Upper lobe of right lung (tissue), 1 donor: ENCODE measurements around the gene ATG101. TPM values are rescaled to one million over a fixed set of nuclear protein-coding genes. Genes with fewer than 3 reads are reported as not detected.

Experiments
- ATAC-seq: fragments of 200-7000 bp; cut with Tn5 transposase; one replicate; pipeline ENCODE4 v1.9.1; 2020; ENCODE audit warnings: mild to moderate bottlenecking, moderate library complexity
- DNase-seq: peaks from one replicate; pipeline ENCODE4 v3.0.0-alpha.2; 2020
- H3K27ac ChIP-seq: fragments of 200-600 bp; one replicate; pipeline ENCODE4 v1.8.0; 2022
- H3K27me3 ChIP-seq: fragments of 200-600 bp; one replicate; pipeline ENCODE4 v1.8.0; 2022; ENCODE audit warnings: mild to moderate bottlenecking
- H3K36me3 ChIP-seq: fragments of 200-600 bp; one replicate; pipeline ENCODE4 v1.8.0; 2022
- H3K4me1 ChIP-seq: fragments of 200-600 bp; one replicate; pipeline ENCODE4 v1.8.0; 2022
- H3K4me3 ChIP-seq: fragments of 200-600 bp; one replicate; pipeline ENCODE4 v1.8.0; 2022; ENCODE audit warnings: mild to moderate bottlenecking
- H3K9me3 ChIP-seq: fragments of 200-600 bp; one replicate; pipeline ENCODE4 v1.8.0; 2022
- intact Hi-C: fragments of 100-400 bp; cut with DNase I; formaldehyde crosslinking; loops from one replicate; pipeline ENCODE4 v1.11.0; 2022
- total RNA-seq: library from RNA; stranded (reverse); fragmentation: NEBNext Ultra II Directional; extraction: Animal tissue kit (Norgen Biotek cat#: 25700); gene quantifications from one replicate; pipeline ENCODE4 v1.2.1, GENCODE V29; 2021
- TF ChIP-seq, protein P1 (sequence below): fragments of 200-600 bp; IDR thresholded peaks from one replicate; pipeline ENCODE4 v1.8.0; 2022; ENCODE audit warnings: antibody characterized with exemption
- donor health status: DM: no; HTN: yes; CAD: no; lungs with severe emphysema.

ATG101 gene
- total RNA-seq, 1 donor from 2014 or later: 37.3 TPM

DNA sequence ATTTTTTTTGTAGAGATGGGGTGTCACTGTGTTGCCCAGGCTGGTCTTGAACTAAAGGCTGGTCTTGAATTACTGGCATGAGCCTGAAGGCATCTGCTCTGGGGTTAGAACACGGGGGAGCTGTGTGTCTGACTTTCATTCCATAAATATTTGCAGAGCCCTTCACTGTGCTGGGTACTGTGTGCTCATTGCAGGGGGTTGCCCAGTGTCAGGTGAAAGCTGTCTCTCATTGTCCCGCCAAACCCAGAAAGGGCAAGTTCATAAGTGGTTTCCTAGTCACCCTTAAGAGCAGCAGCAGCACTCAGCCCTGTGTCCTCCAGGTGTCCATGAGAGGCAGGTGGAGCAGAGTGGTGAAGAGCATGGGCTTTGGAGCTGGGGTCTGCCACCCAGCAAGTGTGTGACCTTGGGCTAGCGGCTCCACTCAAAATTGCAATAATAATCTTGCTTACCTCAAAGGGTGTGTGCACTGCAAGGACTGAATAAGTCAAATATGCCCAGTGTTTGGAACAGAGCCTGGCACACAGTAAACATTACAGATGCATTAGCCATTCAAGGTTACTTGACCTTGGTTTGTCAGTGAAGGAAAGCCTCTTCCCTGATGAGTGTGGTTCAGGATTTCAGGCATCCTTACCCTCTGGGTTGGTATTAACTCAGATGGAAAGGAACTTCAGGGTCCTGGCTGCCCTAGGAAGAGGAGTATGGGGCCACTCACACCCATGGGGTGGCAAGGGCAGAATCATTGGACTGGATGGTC, 5.4 kb downstream of the ATG101 start:
- peaks cover 47% of the 10 kb centered on the region for H3K36me3 ChIP-seq
- TF ChIP-seq, protein P1, sequence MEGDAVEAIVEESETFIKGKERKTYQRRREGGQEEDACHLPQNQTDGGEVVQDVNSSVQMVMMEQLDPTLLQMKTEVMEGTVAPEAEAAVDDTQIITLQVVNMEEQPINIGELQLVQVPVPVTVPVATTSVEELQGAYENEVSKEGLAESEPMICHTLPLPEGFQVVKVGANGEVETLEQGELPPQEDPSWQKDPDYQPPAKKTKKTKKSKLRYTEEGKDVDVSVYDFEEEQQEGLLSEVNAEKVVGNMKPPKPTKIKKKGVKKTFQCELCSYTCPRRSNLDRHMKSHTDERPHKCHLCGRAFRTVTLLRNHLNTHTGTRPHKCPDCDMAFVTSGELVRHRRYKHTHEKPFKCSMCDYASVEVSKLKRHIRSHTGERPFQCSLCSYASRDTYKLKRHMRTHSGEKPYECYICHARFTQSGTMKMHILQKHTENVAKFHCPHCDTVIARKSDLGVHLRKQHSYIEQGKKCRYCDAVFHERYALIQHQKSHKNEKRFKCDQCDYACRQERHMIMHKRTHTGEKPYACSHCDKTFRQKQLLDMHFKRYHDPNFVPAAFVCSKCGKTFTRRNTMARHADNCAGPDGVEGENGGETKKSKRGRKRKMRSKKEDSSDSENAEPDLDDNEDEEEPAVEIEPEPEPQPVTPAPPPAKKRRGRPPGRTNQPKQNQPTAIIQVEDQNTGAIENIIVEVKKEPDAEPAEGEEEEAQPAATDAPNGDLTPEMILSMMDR: no peak
- ATAC-seq (peak; percentile 42), DNase-seq (peak; percentile 51)
- no peaks in the 10 kb centered on the region for H3K9me3 ChIP-seq
- peaks cover 12% of the 10 kb centered on the region for H3K4me1 ChIP-seq
- H3K4me3 ChIP-seq: no peak overlapping the region
- intact Hi-C loops: no loop called here
- no peaks in the 10 kb centered on the region for H3K27me3 ChIP-seq
- H3K27ac ChIP-seq: no peak overlapping the region

DNA sequence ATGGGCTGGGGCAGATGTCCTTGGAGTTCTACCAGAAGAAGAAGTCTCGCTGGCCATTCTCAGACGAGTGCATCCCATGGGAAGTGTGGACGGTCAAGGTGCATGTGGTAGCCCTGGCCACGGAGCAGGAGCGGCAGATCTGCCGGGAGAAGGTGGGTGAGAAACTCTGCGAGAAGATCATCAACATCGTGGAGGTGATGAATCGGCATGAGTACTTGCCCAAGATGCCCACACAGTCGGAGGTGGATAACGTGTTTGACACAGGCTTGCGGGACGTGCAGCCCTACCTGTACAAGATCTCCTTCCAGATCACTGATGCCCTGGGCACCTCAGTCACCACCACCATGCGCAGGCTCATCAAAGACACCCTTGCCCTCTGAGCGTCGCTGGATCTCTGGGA, 7.0 kb downstream of the ATG101 start:
- ATAC-seq (no peak), DNase-seq (peak; percentile 53)
- intact Hi-C loops: no loop called here
- no peaks in the 10 kb centered on the region for H3K9me3 ChIP-seq
- H3K4me3 ChIP-seq: no peak overlapping the region
- peaks cover 11% of the 10 kb centered on the region for H3K4me1 ChIP-seq
- H3K27ac ChIP-seq: no peak overlapping the region
- H3K27me3 ChIP-seq: no peaks in the 10 kb centered on the region
- peaks cover 47% of the 10 kb centered on the region for H3K36me3 ChIP-seq
- TF ChIP-seq, protein P1: no peak

DNA sequence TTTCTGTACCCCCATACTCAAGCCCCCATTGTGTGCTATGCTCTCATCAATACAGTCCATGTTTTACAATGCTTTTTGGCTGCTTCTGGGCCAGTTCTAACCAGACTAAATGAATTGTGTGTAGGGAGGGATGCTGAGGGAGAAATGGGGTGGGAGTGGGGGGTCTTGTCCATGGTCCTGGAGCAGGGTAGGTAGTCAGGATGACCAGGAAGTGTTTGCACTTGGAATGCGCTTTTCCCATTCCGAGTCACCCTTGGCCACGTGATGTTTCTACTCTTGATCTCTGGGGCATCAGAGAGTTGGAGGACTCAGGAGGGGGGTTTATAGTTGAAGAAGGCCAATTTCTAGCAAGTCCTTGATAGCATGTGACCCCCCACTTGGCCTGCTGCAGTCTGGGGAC, 8.5 kb downstream of the ATG101 start:
- peaks cover 39% of the 10 kb centered on the region for H3K36me3 ChIP-seq
- H3K27me3 ChIP-seq: no peaks in the 10 kb centered on the region
- no peak for ATAC-seq
- H3K27ac ChIP-seq: no peak overlapping the region
- H3K4me1 ChIP-seq: peaks cover 21% of the 10 kb centered on the region
- intact Hi-C loops: no loop called here
- no peak for DNase-seq
- H3K4me3 ChIP-seq: no peak overlapping the region
- TF ChIP-seq, protein P1: no peak
- no peaks in the 10 kb centered on the region for H3K9me3 ChIP-seq

DNA sequence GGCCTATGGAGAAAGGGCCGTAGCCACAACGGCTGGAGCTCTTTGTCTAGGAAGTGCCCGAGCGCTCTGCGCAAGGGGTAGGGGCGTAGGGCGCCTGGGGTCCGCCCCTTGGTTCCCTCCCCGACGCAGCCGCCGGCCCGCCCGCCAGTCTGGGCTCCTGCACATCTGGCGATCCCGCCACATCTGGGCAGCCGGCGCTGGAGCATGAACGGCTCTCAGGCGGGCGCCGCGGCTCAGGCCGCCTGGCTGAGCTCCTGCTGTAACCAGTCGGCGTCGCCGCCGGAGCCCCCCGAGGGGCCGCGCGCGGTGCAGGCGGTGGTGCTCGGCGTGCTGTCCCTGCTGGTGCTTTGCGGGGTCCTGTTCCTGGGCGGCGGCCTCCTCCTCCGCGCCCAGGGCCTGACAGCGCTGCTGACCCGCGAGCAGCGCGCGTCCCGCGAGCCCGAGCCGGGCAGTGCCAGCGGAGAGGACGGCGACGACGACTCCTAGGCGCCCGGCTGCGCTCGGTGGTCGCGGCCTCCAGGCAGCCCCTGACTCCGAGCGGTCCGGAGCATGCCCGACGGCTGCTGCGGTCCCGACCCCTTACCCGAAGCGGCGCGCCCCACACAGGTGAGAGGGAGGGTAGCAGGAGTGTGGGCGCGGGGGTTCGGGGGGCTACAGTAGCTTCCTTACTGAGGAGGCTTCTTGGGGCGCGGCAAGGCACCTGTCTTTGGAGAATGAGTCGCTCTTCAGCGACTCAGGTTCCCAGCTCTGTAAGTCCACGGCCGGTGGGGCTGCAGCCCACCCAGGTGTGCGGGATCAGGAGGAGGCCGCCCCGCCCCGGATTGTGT, 10.0 kb downstream of the ATG101 start, which contains the start of gene SMIM41:
Gene SMIM41 (plus strand): TSS at position 129 of the 827 bp plus-strand sequence. CDS start 76 bp downstream, at position 205.
- Histone ChIP-seq H3K4me1 (peaks cover 25% of the 10 kb centered on the region), H3K9me3 (no peaks in the 10 kb centered on the region), H3K27me3 (no peaks in the 10 kb centered on the region), H3K36me3 (peaks cover 29% of the 10 kb centered on the region), H3K27ac (peak within 1 kb of the TSS; percentile 83), H3K4me3 (peak within 1 kb of the TSS; percentile 48)
- intact Hi-C loops: no loop called here
- DNase-seq: peak; percentile 71
- ATAC-seq: peak; percentile 2
- TF ChIP-seq, protein P1: no peak

DNA sequence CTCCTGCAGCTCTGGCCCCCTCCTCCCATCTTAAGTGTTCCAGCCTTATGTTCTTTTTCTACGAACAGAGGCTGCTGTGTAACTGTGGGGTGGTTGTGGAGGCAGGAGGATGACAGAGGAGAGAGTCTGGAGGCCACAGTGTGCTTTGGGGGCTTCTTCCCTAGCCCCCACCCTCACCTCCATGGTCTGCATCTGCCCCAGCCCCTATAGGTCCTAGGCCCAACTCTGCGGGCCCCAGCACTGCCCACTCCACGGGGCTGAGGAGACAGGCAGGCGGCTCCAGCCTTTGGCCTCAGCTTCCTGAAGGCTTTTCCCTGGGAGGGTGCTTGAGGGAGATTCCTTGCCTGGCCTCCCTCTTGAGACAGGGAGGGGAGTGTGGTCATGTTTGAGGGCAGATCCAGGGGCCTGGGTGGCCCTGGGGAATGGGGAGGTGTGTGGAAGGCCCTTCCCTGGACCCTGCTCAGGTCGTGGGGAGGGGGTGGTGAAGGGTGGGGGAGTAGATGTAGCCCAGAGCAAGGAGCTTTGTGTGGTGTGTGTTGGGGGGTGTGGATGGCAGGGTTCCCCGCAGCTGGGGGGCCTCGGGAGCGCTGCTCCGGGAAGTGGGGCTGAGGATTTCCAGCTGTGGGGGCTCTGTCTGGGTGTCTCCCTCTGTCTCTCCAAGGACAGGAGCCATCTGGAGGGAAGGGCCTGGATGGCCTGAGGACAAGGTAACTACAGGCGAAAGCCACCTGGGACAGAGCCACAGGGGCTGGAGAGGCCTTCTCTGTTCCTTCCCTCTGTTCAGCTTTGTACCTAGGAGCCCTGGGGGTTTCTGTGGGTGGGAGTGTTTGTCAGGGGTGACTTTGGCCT, 10.8 kb downstream of the ATG101 start:
- Histone ChIP-seq H3K27ac (peak overlapping the region; percentile 83), H3K27me3 (no peaks in the 10 kb centered on the region), H3K4me1 (peaks cover 25% of the 10 kb centered on the region), H3K9me3 (no peaks in the 10 kb centered on the region), H3K4me3 (peak overlapping the region; percentile 48), H3K36me3 (peaks cover 23% of the 10 kb centered on the region)
- ATAC-seq: peak; percentile 7
- TF ChIP-seq, protein P1: no peak
- intact Hi-C loops: no loop called here
- peak; percentile 64 for DNase-seq
